ENCODE results near the gene GCLC. TPM values are rescaled to one million over a fixed set of nuclear protein-coding genes. Genes with fewer than 3 reads are reported as not detected.
"Not testable (repeated sequence)": the region's sequence is repeated elsewhere in the genome, so short reads cannot be mapped to it uniquely, and the experiment has no call there.

GCLC gene
- total RNA-seq, 1 donor from 2014 or later = 63.1 TPM

DNA sequence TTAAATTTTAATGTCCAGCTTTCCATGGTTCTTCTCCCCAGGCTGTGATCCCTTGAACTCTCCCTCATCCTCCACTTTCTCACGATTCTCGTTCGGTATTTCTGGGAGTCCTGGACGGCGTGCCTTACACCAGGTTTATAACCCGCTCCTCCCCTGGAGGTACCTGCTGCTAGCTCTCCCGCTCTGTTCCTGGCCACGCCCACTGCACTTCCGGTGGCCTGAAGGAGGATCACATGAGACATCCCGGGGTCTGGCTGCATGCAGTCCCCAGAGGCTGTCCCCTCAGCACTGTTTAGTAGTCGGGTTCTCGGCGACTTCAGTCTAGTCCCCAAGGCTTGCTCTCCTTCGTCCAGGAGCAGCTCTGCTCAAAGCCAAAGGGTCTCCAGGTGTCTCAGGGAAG is 28.4 kb upstream of the GCLC start:
- no peak for DNase-seq (ENCODE audit: extremely low spot score in 2 of 2)
- H3K4me3 ChIP-seq = no peak overlapping the region
- no peaks in the 10 kb centered on the region for H3K9me3 ChIP-seq
- no peaks in the 10 kb centered on the region for H3K4me1 ChIP-seq
- H3K27me3 ChIP-seq = no peaks in the 10 kb centered on the region
- no peaks in the 10 kb centered on the region for H3K36me3 ChIP-seq
- intact Hi-C loops (cut with DNase I) = no loop called here
- TF ChIP-seq, protein P1, sequence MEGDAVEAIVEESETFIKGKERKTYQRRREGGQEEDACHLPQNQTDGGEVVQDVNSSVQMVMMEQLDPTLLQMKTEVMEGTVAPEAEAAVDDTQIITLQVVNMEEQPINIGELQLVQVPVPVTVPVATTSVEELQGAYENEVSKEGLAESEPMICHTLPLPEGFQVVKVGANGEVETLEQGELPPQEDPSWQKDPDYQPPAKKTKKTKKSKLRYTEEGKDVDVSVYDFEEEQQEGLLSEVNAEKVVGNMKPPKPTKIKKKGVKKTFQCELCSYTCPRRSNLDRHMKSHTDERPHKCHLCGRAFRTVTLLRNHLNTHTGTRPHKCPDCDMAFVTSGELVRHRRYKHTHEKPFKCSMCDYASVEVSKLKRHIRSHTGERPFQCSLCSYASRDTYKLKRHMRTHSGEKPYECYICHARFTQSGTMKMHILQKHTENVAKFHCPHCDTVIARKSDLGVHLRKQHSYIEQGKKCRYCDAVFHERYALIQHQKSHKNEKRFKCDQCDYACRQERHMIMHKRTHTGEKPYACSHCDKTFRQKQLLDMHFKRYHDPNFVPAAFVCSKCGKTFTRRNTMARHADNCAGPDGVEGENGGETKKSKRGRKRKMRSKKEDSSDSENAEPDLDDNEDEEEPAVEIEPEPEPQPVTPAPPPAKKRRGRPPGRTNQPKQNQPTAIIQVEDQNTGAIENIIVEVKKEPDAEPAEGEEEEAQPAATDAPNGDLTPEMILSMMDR (IDR thresholded peaks at IDR 0.05) = no peak
- no peak for TF ChIP-seq POLR2A (IDR thresholded peaks at IDR 0.05)
- no peak for TF ChIP-seq POLR2AphosphoS5 (IDR thresholded peaks at IDR 0.05; ENCODE audit: insufficient read depth in 1 of 2, low read depth in 1 of 2)
- no peak overlapping the region for H3K27ac ChIP-seq

DNA sequence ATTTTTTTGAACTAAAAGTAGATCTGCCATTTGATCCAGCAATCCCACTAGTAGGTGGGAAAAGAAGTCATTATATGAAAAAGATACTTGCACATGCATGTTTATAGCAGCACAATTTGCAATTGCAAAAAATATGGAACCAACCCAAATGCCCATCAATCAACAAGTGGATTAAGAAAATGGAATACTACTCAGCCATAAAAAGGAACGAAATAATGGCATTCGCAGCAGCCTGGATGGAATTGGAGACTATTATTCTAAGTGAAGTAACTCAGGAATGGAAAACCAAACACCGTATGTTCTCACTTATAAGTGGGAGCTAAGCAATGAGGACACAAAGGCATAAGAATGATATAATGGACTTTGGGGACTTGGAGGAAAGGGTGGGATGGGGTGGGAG is 27.5 kb upstream of the GCLC start:
- H3K27me3 ChIP-seq; DNase-seq (ENCODE audit: extremely low spot score in 2 of 2); H3K4me3 ChIP-seq; H3K27ac ChIP-seq; H3K36me3 ChIP-seq; H3K9me3 ChIP-seq; intact Hi-C loops (cut with DNase I); H3K4me1 ChIP-seq: not testable (repeated sequence)

DNA sequence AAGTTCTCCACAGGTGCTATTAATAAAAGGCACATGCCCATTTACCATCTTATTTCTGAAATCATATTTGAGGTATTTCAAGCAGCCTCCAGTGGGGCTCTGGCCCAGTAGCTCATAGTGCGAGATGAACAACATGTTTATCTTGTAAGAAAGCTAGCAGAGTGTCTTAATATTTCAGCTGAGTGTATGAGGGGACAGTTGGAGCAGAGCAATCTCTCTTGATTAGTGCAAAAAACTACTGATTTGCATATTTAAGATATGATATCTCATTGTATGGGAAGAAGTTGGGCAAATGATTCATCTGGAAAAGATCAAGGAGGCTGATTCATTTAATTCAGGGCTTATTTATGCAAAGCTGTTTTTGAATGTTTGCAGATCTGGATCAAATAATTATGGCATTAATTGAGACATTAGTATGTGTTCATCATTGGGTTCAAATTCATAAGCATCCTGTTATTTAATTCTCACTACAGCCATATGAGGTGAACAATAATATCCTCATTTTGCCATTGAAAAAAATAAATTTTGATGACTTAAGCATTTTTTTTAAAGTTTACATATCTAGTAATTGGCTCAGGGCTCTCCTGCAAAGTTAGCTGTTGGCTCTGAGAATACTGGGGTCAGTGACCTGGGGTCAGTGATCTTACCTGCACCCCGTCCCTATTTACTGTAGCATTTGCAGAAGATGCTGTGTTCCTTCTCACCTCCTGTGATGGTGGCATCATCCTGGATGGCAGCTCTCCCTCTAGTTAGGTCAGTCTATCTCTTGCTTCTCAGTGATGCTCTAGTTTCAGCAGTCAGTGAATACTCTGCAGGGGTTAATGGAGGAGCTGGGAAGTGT is 24.1 kb upstream of the GCLC start:
- no peak for TF ChIP-seq POLR2A (IDR thresholded peaks at IDR 0.05)
- no peak for TF ChIP-seq POLR2AphosphoS5 (IDR thresholded peaks at IDR 0.05; ENCODE audit: insufficient read depth in 1 of 2, low read depth in 1 of 2)
- TF ChIP-seq, protein P1 (IDR thresholded peaks at IDR 0.05) = no peak

DNA sequence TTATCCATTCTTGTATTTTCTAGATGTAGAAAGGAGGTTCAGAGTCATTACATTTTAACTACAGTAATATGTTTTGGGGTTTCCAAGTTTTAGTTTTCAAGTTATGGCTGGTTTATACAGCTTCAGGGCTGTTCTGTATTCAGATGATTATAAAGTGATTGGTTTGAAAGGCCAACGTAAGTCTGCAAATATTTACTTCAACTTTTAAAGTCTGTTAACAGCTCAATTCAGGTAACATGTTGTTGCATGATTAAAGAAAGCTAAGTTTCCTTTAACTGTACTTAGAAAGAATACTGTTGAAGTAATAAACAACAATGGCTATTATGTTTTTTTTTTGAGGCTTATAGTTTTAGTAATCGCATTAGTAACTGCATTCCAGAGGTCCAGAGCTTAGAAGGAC is 22.8 kb upstream of the GCLC start:
- Histone ChIP-seq H3K4me1 (no peaks in the 10 kb centered on the region), H3K36me3 (no peaks in the 10 kb centered on the region), H3K27ac (no peak overlapping the region), H3K9me3 (no peaks in the 10 kb centered on the region), H3K4me3 (no peak overlapping the region), H3K27me3 (no peaks in the 10 kb centered on the region)
- DNase-seq (ENCODE audit: extremely low spot score in 2 of 2) = no peak
- TF ChIP-seq, protein P1 (IDR thresholded peaks at IDR 0.05) = no peak
- TF ChIP-seq POLR2A (IDR thresholded peaks at IDR 0.05) = no peak
- no peak for TF ChIP-seq POLR2AphosphoS5 (IDR thresholded peaks at IDR 0.05; ENCODE audit: insufficient read depth in 1 of 2, low read depth in 1 of 2)
- intact Hi-C loops (cut with DNase I) = no loop called here

More for the DNA sequence above, 24.1 kb upstream of the GCLC start:
- Histone ChIP-seq H3K36me3 (no peaks in the 10 kb centered on the region), H3K27me3 (no peaks in the 10 kb centered on the region), H3K4me3 (no peak overlapping the region), H3K9me3 (no peaks in the 10 kb centered on the region), H3K4me1 (no peaks in the 10 kb centered on the region), H3K27ac (no peak overlapping the region)
- intact Hi-C loops (cut with DNase I) = no loop called here
- no peak for DNase-seq (ENCODE audit: extremely low spot score in 2 of 2)

DNA sequence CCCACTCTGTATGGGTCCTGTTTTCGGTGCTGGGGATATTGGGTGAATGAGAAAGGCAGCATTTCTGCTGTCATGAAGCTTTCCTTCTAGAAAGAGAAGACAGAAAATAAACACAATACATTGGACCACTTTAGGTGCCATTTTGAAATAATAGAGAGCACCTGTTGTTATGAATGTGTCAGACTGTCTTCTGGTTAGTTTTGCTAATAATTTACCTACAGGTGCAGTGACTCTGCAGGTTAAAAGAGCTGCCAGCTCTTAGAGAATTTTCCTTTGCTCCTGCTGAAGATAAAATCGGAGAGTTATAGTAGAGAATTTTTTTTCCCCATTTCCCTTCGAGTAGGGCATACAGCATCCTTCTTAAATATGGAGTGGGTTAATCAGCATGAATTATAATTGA is 21.9 kb upstream of the GCLC start:
- TF ChIP-seq, protein P1 (IDR thresholded peaks at IDR 0.05) = no peak
- TF ChIP-seq POLR2AphosphoS5 (IDR thresholded peaks at IDR 0.05; ENCODE audit: insufficient read depth in 1 of 2, low read depth in 1 of 2) (no peak), POLR2A (IDR thresholded peaks at IDR 0.05) (no peak)
- Histone ChIP-seq H3K4me1 (no peaks in the 10 kb centered on the region), H3K9me3 (no peaks in the 10 kb centered on the region), H3K27me3 (no peaks in the 10 kb centered on the region), H3K36me3 (no peaks in the 10 kb centered on the region), H3K27ac (no peak overlapping the region), H3K4me3 (no peak overlapping the region)
- DNase-seq (ENCODE audit: extremely low spot score in 2 of 2) = no peak
- intact Hi-C loops (cut with DNase I) = no loop called here
